ENCODE measurements around the gene NT5C3A. TPM values are rescaled to one million over a fixed set of nuclear protein-coding genes. Genes with fewer than 3 reads are reported as not detected.
A peak's percentile ranks its signal among the peaks of the same experiment; 100 is the strongest.

The NT5C3A gene
- total RNA-seq, 1 donor from 2014 or later = 29.8 TPM

DNA sequence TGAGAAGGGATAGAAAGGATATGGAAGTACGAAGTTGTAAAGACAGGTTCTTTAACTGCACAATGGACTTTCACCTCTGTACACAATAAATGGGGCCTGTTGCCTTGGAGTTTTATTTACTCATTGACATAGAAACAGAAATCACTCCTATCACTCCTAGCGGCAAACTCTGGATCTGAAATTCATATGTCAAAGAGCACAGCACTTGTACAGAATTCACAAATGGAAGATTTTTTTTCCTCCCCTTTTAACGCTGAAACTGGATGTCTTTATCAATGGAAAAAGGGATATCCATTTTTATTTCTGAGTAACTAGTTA is 18.2 kb downstream of the NT5C3A start:
- no peaks in the 10 kb centered on the region for H3K27me3 Mint-ChIP-seq (ENCODE audit: low read depth)
- H3K36me3 Mint-ChIP-seq = peaks cover 2% of the 10 kb centered on the region
- peaks cover 28% of the 10 kb centered on the region for H3K4me1 Mint-ChIP-seq
- DNase-seq (ENCODE audit: low spot score in 2 of 2, unreplicated experiment in 2 of 2) = no peak
- H3K4me3 Mint-ChIP-seq = no peak overlapping the region
- TF ChIP-seq, protein P1, sequence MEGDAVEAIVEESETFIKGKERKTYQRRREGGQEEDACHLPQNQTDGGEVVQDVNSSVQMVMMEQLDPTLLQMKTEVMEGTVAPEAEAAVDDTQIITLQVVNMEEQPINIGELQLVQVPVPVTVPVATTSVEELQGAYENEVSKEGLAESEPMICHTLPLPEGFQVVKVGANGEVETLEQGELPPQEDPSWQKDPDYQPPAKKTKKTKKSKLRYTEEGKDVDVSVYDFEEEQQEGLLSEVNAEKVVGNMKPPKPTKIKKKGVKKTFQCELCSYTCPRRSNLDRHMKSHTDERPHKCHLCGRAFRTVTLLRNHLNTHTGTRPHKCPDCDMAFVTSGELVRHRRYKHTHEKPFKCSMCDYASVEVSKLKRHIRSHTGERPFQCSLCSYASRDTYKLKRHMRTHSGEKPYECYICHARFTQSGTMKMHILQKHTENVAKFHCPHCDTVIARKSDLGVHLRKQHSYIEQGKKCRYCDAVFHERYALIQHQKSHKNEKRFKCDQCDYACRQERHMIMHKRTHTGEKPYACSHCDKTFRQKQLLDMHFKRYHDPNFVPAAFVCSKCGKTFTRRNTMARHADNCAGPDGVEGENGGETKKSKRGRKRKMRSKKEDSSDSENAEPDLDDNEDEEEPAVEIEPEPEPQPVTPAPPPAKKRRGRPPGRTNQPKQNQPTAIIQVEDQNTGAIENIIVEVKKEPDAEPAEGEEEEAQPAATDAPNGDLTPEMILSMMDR (IDR thresholded peaks at IDR 0.05; ENCODE audit: unreplicated experiment) = no peak
- no peaks in the 10 kb centered on the region for H3K9me3 Mint-ChIP-seq
- no peak overlapping the region for H3K27ac Mint-ChIP-seq

DNA sequence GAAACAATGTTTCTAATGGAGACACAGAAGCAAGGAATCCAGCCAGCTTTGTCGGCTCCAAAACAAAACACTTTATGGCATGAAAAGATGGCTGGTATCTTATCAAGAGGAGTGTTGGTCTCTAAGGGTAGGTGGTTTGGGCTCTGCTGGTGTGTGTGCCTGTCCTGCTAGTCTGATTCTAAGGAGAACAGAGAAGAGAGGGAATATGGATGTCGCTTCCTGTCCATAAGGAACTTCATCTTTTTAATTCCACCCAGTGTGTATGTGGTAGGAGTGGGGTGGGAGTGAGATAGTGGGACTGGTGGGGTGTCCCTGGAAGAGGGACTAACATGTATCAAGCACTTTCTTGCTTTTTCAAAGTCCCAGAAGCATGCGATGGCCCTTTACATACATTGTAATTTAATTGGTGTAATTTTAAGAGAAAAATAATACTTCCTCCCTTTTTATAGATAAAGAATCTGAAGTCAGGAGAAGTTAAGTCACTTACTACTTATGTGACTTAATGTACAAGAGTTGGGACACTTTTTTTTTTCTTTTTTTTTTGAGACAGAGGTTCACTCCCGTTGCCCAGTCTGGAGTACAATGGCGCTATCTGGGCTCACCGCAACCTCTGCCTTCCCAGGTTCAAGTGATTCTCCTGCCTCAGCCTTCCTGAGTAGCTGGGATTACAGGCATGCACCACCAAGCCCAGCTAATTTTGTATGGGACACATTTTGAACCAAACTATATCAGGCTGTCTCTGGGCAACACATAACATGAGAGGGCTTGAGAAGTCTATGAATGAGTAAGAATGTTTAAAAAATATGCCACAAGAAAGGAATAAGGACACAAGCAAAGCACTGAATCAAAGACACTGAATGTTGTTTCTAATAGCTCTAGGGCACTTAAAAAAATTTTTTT is 18.8 kb downstream of the NT5C3A start:
- Mint-ChIP-seq H3K9me3 (no peaks in the 10 kb centered on the region), H3K4me1 (peaks cover 31% of the 10 kb centered on the region), H3K27ac (peak overlapping the region; percentile 49), H3K27me3 (ENCODE audit: low read depth) (no peaks in the 10 kb centered on the region), H3K36me3 (peaks cover 2% of the 10 kb centered on the region), H3K4me3 (no peak overlapping the region)
- TF ChIP-seq, protein P1 (IDR thresholded peaks at IDR 0.05; ENCODE audit: unreplicated experiment) = no peak
- DNase-seq (ENCODE audit: low spot score in 2 of 2, unreplicated experiment in 2 of 2) = no peak

DNA sequence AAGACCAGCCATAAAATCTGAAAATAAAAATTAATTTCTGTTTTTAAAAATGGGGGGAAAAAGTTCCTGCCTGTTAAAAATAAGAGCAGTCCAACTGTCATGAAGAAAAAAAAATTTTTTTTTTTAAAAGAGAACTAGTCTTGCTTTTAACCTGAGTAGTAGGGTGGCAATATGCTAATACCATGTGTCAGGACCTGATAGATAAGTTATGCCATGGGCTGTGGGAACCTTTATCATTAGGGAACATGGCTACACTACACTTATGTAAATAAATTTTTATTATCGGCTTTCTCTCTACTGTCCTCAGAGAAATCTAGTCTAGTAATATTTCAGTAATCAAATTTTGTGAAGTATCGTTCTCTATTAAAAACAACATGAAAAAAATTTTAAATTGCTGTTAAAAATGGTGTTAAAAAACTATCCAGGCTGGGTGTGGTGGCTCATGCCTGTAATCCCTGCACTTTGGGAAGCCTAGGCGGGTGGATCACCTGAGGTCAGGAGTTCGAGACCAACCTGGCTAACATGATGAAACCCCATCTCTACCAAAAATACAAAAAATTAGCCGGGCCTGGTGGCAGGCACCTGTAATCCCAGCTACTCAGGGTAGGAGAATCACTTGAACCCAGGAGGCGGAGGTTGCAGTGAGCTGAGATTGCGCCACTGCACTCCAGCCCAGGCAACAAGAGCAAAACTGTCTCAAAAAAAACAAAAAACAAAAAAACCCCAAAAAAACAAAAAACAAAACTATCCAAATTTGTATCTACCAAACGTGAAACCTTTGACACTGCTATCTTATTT is 20.7 kb downstream of the NT5C3A start:
- Mint-ChIP-seq H3K27me3 (ENCODE audit: low read depth) (no peaks in the 10 kb centered on the region), H3K27ac (no peak overlapping the region), H3K9me3 (no peaks in the 10 kb centered on the region), H3K36me3 (peaks cover 2% of the 10 kb centered on the region), H3K4me3 (no peak overlapping the region), H3K4me1 (peaks cover 34% of the 10 kb centered on the region)
- no peak for DNase-seq (ENCODE audit: low spot score in 2 of 2, unreplicated experiment in 2 of 2)
- TF ChIP-seq, protein P1 (IDR thresholded peaks at IDR 0.05; ENCODE audit: unreplicated experiment) = no peak

DNA sequence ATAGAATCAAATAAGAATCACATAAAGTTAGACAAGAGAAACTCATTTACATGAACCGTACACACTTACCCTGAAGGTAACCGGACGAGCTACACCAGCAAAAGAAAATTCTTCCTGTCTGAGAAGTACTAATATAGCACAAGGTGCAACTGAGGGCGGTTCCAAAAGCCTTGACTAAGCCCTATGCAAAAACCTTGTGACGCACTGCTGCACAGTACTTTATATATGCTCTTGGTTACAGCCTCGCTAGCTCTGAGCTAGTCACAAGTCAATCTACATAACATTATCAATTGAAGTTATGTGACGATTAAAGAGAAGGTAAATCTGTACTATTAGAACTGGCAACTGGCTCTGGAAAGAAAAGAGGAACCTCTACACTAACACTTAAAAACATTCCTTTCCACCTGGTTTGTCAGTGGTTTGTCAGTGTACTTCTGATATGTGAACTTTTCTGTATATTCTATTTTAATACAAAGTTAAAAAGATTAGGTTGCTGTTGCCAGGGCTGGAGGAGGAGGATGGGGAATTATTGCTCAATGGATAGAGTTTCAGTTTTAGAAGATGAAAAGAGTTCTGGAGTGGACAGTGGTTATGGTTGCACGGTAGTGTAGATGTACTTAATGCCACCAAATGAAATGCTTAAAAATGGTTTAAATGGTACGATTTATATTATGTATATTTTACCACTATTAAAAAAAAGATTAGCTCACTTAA is 21.6 kb downstream of the NT5C3A start:
- Mint-ChIP-seq H3K27ac (peak overlapping the region; percentile 10), H3K4me3 (no peak overlapping the region), H3K27me3 (ENCODE audit: low read depth) (no peaks in the 10 kb centered on the region), H3K4me1 (peaks cover 34% of the 10 kb centered on the region), H3K9me3 (no peaks in the 10 kb centered on the region), H3K36me3 (peaks cover 2% of the 10 kb centered on the region)
- DNase-seq (ENCODE audit: low spot score in 2 of 2, unreplicated experiment in 2 of 2) = no peak
- TF ChIP-seq, protein P1 (IDR thresholded peaks at IDR 0.05; ENCODE audit: unreplicated experiment) = no peak

DNA sequence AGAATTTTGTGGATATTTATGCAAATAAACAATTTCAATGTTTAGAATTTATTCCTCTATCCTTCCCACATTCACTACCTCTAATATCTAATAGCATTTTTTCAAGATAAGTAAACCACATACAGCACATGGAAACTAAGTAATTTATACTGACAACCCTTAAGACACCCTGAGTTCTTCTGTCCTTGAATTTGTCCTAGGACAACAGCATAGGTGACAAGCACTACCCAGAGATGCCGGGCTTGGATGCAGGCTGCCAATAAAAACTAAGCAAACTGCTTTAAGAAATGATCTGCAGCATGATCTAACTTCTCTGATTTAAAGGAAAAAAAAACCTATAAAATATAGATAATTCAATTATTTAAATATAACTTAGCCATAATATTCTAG is 22.7 kb downstream of the NT5C3A start:
- peak overlapping the region; percentile 49 for H3K4me3 Mint-ChIP-seq
- H3K27me3 Mint-ChIP-seq (ENCODE audit: low read depth) = no peaks in the 10 kb centered on the region
- peak overlapping the region; percentile 51 for H3K27ac Mint-ChIP-seq
- peaks cover 2% of the 10 kb centered on the region for H3K36me3 Mint-ChIP-seq
- H3K9me3 Mint-ChIP-seq = no peaks in the 10 kb centered on the region
- TF ChIP-seq, protein P1 (IDR thresholded peaks at IDR 0.05; ENCODE audit: unreplicated experiment) = no peak
- no peak for DNase-seq (ENCODE audit: low spot score in 2 of 2, unreplicated experiment in 2 of 2)
- peaks cover 31% of the 10 kb centered on the region for H3K4me1 Mint-ChIP-seq
